Keratinocyte (primary cell): ENCODE results near the gene MST1.

ENCODE experiments used
- EZH2 ChIP-seq: IDR thresholded peaks from one replicate; pipeline ENCODE4 v1.6.1; 2012; ENCODE audit warnings: inconsistent platforms, mild to moderate bottlenecking, low read length, moderate library complexity
- TF ChIP-seq, protein P1 (sequence below), 3 experiments: IDR thresholded peaks in 1 of 3; conservative IDR thresholded peaks in 1 of 3; optimal IDR thresholded peaks in 1 of 3; 2 replicates in 2 of 3; 3 replicates in 1 of 3; pipeline versions ENCODE3 to v1.5.1; 2011; ENCODE audit warnings: low read length in 3 of 3, mild to moderate bottlenecking in 3 of 3, moderate library complexity in 2 of 3, control low read depth in 1 of 3, inconsistent platforms in 1 of 3; ENCODE audit not compliant: insufficient read depth in 2 of 3; ENCODE audit errors: extremely low read depth in 1 of 3

DNA sequence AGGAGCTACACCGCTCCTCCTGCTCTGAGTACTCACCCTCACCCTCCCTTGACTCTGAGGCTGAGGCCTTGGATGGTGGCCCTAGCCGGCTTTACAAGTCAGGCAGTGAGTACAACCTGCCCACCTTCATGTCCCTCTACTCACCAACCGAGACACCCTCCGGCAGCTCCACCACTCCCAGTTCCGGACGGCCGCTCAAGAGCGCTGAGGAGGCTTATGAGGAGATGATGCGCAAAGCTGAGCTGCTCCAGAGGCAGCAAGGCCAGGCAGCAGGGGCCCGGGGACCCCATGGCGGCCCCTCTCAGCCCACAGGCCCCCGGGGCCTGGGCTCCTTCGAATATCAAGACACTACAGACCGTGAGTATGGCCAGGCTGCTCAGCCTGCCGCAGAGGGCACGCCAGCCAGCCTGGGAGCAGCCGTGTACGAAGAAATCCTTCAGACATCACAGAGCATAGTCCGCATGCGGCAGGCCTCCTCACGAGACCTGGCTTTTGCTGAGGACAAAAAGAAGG is 36.3 kb downstream of the MST1 start:
- TF ChIP-seq, protein P1, sequence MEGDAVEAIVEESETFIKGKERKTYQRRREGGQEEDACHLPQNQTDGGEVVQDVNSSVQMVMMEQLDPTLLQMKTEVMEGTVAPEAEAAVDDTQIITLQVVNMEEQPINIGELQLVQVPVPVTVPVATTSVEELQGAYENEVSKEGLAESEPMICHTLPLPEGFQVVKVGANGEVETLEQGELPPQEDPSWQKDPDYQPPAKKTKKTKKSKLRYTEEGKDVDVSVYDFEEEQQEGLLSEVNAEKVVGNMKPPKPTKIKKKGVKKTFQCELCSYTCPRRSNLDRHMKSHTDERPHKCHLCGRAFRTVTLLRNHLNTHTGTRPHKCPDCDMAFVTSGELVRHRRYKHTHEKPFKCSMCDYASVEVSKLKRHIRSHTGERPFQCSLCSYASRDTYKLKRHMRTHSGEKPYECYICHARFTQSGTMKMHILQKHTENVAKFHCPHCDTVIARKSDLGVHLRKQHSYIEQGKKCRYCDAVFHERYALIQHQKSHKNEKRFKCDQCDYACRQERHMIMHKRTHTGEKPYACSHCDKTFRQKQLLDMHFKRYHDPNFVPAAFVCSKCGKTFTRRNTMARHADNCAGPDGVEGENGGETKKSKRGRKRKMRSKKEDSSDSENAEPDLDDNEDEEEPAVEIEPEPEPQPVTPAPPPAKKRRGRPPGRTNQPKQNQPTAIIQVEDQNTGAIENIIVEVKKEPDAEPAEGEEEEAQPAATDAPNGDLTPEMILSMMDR (optimal IDR thresholded peaks at IDR 0.05 in 1 of 3, IDR thresholded peaks at IDR 0.05 in 1 of 3, conservative IDR thresholded peaks at IDR 0.05 in 1 of 3; ENCODE audit: extremely low read depth in 1 of 3, insufficient read depth in 2 of 3, low read length in 3 of 3) = no peak
- no peak for TF ChIP-seq EZH2
